DOHH2 (cell line): ENCODE results near the gene WFDC1.

ENCODE experiments used
- CTCF ChIP-seq: fragments of 200-600 bp; sonication (generic); IDR thresholded peaks from one replicate; pipeline ENCODE4 v1.5.1; 2014; ENCODE audit warnings: antibody characterized with exemption, mild to moderate bottlenecking, low read depth, low read length; ENCODE audit not compliant: poor library complexity, severe bottlenecking
- EZH2phosphoT487 ChIP-seq: fragments of 200-600 bp; sonication (generic); IDR thresholded peaks from 2 replicates; pipeline ENCODE4 v1.6.1; 2017; ENCODE audit warnings: borderline replicate concordance, mild to moderate bottlenecking, antibody characterized with exemption, low read length, moderate library complexity, mixed read lengths

DNA sequence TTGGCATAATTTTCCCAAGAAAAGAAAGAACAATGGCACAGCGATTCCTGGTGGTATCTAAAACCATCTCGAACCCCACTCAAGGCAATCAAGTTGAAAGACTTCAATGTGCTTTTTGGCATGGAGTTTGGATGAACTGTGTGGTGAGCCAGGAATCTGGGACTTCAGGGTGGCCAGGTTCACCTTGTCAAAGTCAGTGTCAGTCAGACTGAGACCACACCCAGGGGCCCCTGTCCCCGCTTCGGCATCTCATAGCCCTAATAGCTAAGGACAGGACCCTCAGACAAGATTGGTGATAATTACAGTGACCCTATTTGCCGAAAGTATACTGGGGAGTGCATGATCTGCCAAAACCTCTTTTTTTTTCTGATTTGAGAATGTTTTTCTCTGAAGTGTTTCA lies 25.8 kb downstream of the WFDC1 start:
- TF ChIP-seq CTCF, result no peak
- no peak for TF ChIP-seq EZH2phosphoT487
